ENCODE measurements around the gene ADAR.

DNA sequence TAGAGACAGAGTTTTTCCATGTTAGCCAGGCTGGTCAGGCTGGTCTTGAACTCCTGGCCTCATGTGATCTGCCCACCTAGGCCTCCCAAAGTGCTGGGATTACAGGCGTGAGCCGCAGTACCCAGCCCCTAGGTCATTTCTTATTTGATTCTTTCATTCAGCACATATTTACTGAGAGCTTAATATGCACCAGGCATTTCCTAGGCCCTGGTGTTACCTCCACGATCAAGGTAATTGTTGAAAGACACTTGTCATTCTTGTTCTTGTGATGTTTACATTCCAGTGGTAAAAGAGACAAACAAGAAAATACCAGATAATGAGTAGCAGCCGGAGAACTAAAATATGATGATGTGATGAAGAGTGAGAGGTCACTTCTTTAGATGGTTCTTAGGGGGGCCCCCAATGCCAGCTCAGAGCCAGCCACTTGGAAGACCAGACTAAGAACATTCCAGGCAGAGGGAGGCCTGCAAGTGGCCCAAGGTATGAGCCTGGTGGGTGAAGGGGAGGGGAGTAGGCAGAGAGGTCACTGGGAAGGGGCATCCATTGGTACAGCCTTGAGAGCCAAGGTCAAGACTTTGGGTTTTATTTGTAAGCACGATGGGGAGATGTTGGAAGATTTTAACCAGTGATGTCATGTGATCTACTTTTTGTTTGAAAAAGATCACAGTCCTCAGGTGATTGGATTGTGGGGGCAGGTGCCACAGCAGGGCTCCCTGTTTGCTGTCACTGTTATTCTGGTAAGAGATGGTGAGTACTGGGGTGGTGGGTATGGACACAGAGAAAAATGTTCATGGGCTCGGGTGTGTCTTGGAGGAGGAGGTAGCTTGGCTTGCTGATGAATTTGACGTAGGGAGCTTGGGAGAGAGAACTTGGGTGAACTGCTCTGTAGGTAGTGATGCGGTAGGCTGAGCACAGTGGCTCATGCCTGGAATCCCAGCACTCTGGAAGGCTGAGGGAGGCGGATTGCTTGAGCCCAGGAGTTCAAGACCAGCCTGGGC lies 68.2 kb downstream of the ADAR start:
- TF ChIP-seq CHD2 (IDR thresholded peaks at IDR 0.05; ENCODE audit: low read length) (no peak), RNF2 (IDR thresholded peaks at IDR 0.05; ENCODE audit: borderline replicate concordance, low read depth, low read length, missing control alignments, poor library complexity, severe bottlenecking) (no peak)
- TF ChIP-seq, protein P1, sequence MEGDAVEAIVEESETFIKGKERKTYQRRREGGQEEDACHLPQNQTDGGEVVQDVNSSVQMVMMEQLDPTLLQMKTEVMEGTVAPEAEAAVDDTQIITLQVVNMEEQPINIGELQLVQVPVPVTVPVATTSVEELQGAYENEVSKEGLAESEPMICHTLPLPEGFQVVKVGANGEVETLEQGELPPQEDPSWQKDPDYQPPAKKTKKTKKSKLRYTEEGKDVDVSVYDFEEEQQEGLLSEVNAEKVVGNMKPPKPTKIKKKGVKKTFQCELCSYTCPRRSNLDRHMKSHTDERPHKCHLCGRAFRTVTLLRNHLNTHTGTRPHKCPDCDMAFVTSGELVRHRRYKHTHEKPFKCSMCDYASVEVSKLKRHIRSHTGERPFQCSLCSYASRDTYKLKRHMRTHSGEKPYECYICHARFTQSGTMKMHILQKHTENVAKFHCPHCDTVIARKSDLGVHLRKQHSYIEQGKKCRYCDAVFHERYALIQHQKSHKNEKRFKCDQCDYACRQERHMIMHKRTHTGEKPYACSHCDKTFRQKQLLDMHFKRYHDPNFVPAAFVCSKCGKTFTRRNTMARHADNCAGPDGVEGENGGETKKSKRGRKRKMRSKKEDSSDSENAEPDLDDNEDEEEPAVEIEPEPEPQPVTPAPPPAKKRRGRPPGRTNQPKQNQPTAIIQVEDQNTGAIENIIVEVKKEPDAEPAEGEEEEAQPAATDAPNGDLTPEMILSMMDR (IDR thresholded peaks at IDR 0.05; ENCODE audit: control extremely low read depth in 1 of 3, insufficient read depth in 1 of 3, low read depth in 1 of 3, low read length in 3 of 3) = no peak
